PC-3 (cell line): ENCODE data around the gene CAMK2A. TPM values are rescaled to one million over a fixed set of nuclear protein-coding genes. Genes with fewer than 3 reads are reported as not detected.

Experiments
- ATAC-seq: fragments of 200-7000 bp; cut with Tn5 transposase; 2 replicates; pipeline ENCODE4 v1.9.1; 2020; ENCODE audit warnings: mild to moderate bottlenecking, moderate library complexity
- BruUV-seq: library from RNA; stranded (reverse); fragments of 400-500 nt; replicated peaks from 2 replicates; lab custom pipeline; 2021; lab: Mats Ljungman, UMichigan
- CTCF ChIA-PET: fragments of 300-600 bp; sonication (Branson Sonifier 250); formaldehyde crosslinking; loops from one replicate; lab custom pipeline; 2022; ENCODE audit warnings: antibody characterized with exemption; lab: Charles Lee
- POLR2A ChIA-PET: fragments of 300-600 bp; sonication (Branson Sonifier 250); formaldehyde crosslinking; loops from one replicate; lab custom pipeline; 2022; ENCODE audit warnings: antibody characterized with exemption; ENCODE audit not compliant: unreplicated experiment; lab: Charles Lee
- DNase-seq: peaks from one replicate; pipeline ENCODE4 v3.0.0-alpha.2; 2015
- H2AFZ ChIP-seq: fragments of 300-600 bp; sonication (generic); 2 replicates; pipeline ENCODE4 v1.6.0; 2016; ENCODE audit warnings: antibody characterized with exemption, low read length
- H3F3A ChIP-seq: fragments of 300-600 bp; sonication (generic); one replicate; pipeline ENCODE4 v1.6.0; 2017; ENCODE audit warnings: antibody characterized with exemption, low read length, control low read depth, mild to moderate bottlenecking; ENCODE audit not compliant: unreplicated experiment
- H3K27ac ChIP-seq: fragments of 300-600 bp; sonication (generic); 2 replicates; pipeline ENCODE4 v1.5.1; 2016; ENCODE audit warnings: mild to moderate bottlenecking, low read length
- H3K27me3 ChIP-seq: fragments of 300-600 bp; sonication (generic); 2 replicates; pipeline ENCODE4 v1.6.1; 2016; ENCODE audit warnings: low read length, mixed read lengths
- H3K36me3 ChIP-seq: fragments of 300-600 bp; sonication (generic); 2 replicates; pipeline ENCODE4 v1.6.1; 2016; ENCODE audit warnings: low read depth, mixed run types, low read length, mixed read lengths
- H3K4me1 ChIP-seq: fragments of 300-600 bp; sonication (generic); 2 replicates; pipeline ENCODE4 v1.5.1; 2016; ENCODE audit warnings: low read length; ENCODE audit not compliant: insufficient read depth
- H3K4me2 ChIP-seq: fragments of 300-600 bp; sonication (generic); 2 replicates; pipeline ENCODE4 v1.6.0; 2016; ENCODE audit warnings: low read length
- H3K4me3 ChIP-seq: fragments of 300-600 bp; sonication (generic); 2 replicates; pipeline ENCODE4 v1.5.1; 2016; ENCODE audit warnings: mild to moderate bottlenecking, low read length, mixed read lengths
- H3K79me2 ChIP-seq: fragments of 300-600 bp; sonication (generic); 2 replicates; pipeline ENCODE4 v1.6.1; 2017; ENCODE audit warnings: low read length, mixed read lengths
- H3K9ac ChIP-seq: fragments of 300-600 bp; sonication (generic); 2 replicates; pipeline ENCODE4 v1.6.0; 2016; ENCODE audit warnings: mild to moderate bottlenecking, low read length
- H3K9me2 ChIP-seq: fragments of 300-600 bp; sonication (generic); replicated peaks from 2 replicates; pipeline ENCODE4 v1.6.1; 2016; ENCODE audit warnings: mixed run types, low read length, mixed read lengths
- H3K9me3 ChIP-seq: fragments of 300-600 bp; sonication (generic); 2 replicates; pipeline ENCODE4 v1.6.1; 2016; ENCODE audit warnings: low read length, mixed read lengths
- H4K20me1 ChIP-seq: fragments of 300-600 bp; sonication (generic); 2 replicates; pipeline ENCODE4 v1.6.1; 2016; ENCODE audit warnings: low read length, mixed read lengths
- EZH2 ChIP-seq: fragments of 300-600 bp; sonication (generic); IDR thresholded peaks from one replicate; pipeline ENCODE4 v1.6.1; 2017; ENCODE audit warnings: antibody characterized with exemption, mild to moderate bottlenecking, low read length; ENCODE audit not compliant: unreplicated experiment
- EZH2phosphoT487 ChIP-seq: fragments of 300-600 bp; sonication (generic); IDR thresholded peaks from 2 replicates; pipeline ENCODE4 v1.6.1; 2018; ENCODE audit warnings: mild to moderate bottlenecking, antibody characterized with exemption, low read length, borderline replicate concordance
- intact Hi-C: fragments of 100-400 bp; cut with micrococcal nuclease; formaldehyde crosslinking; loops from 2 replicates; pipeline ENCODE4 v1.9.0; 2023
- total RNA-seq: library from RNA; depleted of rRNA; stranded (reverse); fragments of >200 nt; gene quantifications from 2 replicates; pipeline ENCODE4 v1.2.3, GENCODE V29; 2014
- TF ChIP-seq, protein P1 (sequence below): fragments of 300-600 bp; sonication (generic); conservative IDR thresholded peaks from 2 replicates; pipeline ENCODE4 v1.5.1; 2017; ENCODE audit warnings: antibody characterized with exemption, low read depth, mild to moderate bottlenecking, low read length

CAMK2A gene
- total RNA-seq, 1 experiment from 2014 or later = 0.15 TPM

GRCh38 chr5:150255659-150256409 lies 33.7 kb downstream of the CAMK2A start:
- H3F3A ChIP-seq = no peaks in the 10 kb centered on the region
- intact Hi-C loops = no loop called here
- H3K9ac ChIP-seq = no peak overlapping the region
- H3K27ac ChIP-seq = no peak overlapping the region
- no peak overlapping the region for H3K4me2 ChIP-seq
- ATAC-seq (no peak), DNase-seq (no peak)
- no peaks in the 10 kb centered on the region for H3K27me3 ChIP-seq
- H2AFZ ChIP-seq = no peak overlapping the region
- H3K9me3 ChIP-seq = no peaks in the 10 kb centered on the region
- no peaks in the 10 kb centered on the region for H3K36me3 ChIP-seq
- TF ChIP-seq EZH2 (no peak), EZH2phosphoT487 (no peak)
- TF ChIP-seq, protein P1, sequence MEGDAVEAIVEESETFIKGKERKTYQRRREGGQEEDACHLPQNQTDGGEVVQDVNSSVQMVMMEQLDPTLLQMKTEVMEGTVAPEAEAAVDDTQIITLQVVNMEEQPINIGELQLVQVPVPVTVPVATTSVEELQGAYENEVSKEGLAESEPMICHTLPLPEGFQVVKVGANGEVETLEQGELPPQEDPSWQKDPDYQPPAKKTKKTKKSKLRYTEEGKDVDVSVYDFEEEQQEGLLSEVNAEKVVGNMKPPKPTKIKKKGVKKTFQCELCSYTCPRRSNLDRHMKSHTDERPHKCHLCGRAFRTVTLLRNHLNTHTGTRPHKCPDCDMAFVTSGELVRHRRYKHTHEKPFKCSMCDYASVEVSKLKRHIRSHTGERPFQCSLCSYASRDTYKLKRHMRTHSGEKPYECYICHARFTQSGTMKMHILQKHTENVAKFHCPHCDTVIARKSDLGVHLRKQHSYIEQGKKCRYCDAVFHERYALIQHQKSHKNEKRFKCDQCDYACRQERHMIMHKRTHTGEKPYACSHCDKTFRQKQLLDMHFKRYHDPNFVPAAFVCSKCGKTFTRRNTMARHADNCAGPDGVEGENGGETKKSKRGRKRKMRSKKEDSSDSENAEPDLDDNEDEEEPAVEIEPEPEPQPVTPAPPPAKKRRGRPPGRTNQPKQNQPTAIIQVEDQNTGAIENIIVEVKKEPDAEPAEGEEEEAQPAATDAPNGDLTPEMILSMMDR = no peak
- no peak overlapping the region for H3K4me3 ChIP-seq
- H3K79me2 ChIP-seq = no peaks in the 10 kb centered on the region
- CTCF ChIA-PET = interaction anchor here (0.6 kb wide), 1 partner anchor 32 kb away, joined by 5 read pairs; no protein-coding TSS in a partner anchor
- H3K4me1 ChIP-seq = peaks cover 3% of the 10 kb centered on the region
- H4K20me1 ChIP-seq = no peaks in the 10 kb centered on the region
- BruUV-seq = no TSS peak
- POLR2A ChIA-PET = no interaction called here
- no peaks in the 10 kb centered on the region for H3K9me2 ChIP-seq

GRCh38 chr5:150254774-150255173 lies 34.8 kb downstream of the CAMK2A start:
- H2AFZ ChIP-seq = no peak overlapping the region
- no peaks in the 10 kb centered on the region for H3K4me1 ChIP-seq
- no peaks in the 10 kb centered on the region for H3F3A ChIP-seq
- no peak for DNase-seq
- no peak overlapping the region for H3K27ac ChIP-seq
- no peaks in the 10 kb centered on the region for H4K20me1 ChIP-seq
- no peak overlapping the region for H3K4me3 ChIP-seq
- H3K79me2 ChIP-seq = no peaks in the 10 kb centered on the region
- H3K9me3 ChIP-seq = no peaks in the 10 kb centered on the region
- H3K9ac ChIP-seq = no peak overlapping the region
- ChIA-PET POLR2A (no interaction called here), CTCF (interaction anchor here (0.6 kb wide), 1 partner anchor 520 kb away, joined by 3 read pairs; no protein-coding TSS in a partner anchor)
- H3K4me2 ChIP-seq = no peak overlapping the region
- TF ChIP-seq, protein P1 = no peak
- TF ChIP-seq EZH2phosphoT487 (no peak), EZH2 (no peak)
- H3K36me3 ChIP-seq = no peaks in the 10 kb centered on the region
- no peaks in the 10 kb centered on the region for H3K9me2 ChIP-seq
- intact Hi-C loops = no loop called here
- BruUV-seq = no TSS peak
- no peaks in the 10 kb centered on the region for H3K27me3 ChIP-seq
- ATAC-seq = no peak

GRCh38 chr5:150254363-150254762 lies 35.2 kb downstream of the CAMK2A start:
- ATAC-seq (no peak), DNase-seq (no peak)
- BruUV-seq = no TSS peak
- POLR2A ChIA-PET = no interaction called here
- Histone ChIP-seq H3K9me2 (no peaks in the 10 kb centered on the region), H3K4me3 (no peak overlapping the region), H3K4me2 (no peak overlapping the region), H3K9ac (no peak overlapping the region), H4K20me1 (no peaks in the 10 kb centered on the region), H2AFZ (no peak overlapping the region), H3K36me3 (no peaks in the 10 kb centered on the region), H3K79me2 (no peaks in the 10 kb centered on the region), H3K27me3 (no peaks in the 10 kb centered on the region), H3K9me3 (no peaks in the 10 kb centered on the region), H3K4me1 (no peaks in the 10 kb centered on the region), H3F3A (no peaks in the 10 kb centered on the region), H3K27ac (no peak overlapping the region)
- CTCF ChIA-PET = no interaction called here
- TF ChIP-seq EZH2 (no peak), EZH2phosphoT487 (no peak)
- TF ChIP-seq, protein P1 = no peak
- intact Hi-C loops = no loop called here
